ENCODE results near the gene CRB1. TPM values are rescaled to one million over a fixed set of nuclear protein-coding genes. Genes with fewer than 3 reads are reported as not detected.
A peak's percentile ranks its signal among the peaks of the same experiment; 100 is the strongest.

Gene CRB1
- total and polyA plus RNA-seq, 8 donors, result 0.09 to 0.31 (median 0.26) TPM

DNA sequence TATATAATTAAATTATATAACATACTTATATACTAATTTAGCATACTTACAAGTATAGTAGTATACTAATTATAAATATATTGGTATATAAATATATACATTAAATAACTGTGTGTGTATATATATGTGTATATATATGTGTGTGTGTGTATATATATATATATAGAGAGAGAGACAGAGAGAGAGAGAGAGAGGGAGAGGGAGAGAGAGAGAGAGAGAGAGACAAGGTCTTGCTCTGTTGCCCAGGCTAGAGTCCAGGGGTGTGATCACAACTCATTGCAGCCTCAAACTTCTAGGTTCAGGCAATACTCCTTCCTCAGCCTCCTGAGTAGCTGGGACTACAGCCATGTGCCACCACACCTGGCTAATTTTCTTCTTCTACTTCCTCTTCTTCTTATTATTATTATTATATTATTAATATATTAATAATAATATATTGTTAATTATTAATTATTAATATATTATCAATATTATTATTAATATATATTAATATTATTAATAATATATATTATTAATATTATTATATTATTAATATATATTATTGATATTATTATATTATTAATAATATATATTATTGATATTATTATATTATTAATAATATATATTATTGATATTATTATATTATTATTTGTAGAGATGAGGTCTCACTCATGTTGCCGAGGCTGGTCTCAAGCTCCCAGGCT, 185.5 kb downstream of the CRB1 start:
- H3K27ac ChIP-seq, result no peak overlapping the region
- TF ChIP-seq, protein P1, sequence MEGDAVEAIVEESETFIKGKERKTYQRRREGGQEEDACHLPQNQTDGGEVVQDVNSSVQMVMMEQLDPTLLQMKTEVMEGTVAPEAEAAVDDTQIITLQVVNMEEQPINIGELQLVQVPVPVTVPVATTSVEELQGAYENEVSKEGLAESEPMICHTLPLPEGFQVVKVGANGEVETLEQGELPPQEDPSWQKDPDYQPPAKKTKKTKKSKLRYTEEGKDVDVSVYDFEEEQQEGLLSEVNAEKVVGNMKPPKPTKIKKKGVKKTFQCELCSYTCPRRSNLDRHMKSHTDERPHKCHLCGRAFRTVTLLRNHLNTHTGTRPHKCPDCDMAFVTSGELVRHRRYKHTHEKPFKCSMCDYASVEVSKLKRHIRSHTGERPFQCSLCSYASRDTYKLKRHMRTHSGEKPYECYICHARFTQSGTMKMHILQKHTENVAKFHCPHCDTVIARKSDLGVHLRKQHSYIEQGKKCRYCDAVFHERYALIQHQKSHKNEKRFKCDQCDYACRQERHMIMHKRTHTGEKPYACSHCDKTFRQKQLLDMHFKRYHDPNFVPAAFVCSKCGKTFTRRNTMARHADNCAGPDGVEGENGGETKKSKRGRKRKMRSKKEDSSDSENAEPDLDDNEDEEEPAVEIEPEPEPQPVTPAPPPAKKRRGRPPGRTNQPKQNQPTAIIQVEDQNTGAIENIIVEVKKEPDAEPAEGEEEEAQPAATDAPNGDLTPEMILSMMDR (IDR thresholded peaks at IDR 0.05), result no peak
- ATAC-seq, result no peak
- no peak for DNase-seq
- no peaks in the 10 kb centered on the region for H3K9me3 ChIP-seq
- H3K36me3 ChIP-seq, result no peaks in the 10 kb centered on the region
- no peak overlapping the region for H3K4me3 ChIP-seq
- intact Hi-C loops (cut with DNase I), result no loop called here
- no peaks in the 10 kb centered on the region for H3K27me3 ChIP-seq
- no peaks in the 10 kb centered on the region for H3K4me1 ChIP-seq

GRCh38 chr1:197462539-197462938, 194.5 kb downstream of the CRB1 start:
- ATAC-seq, result no peak
- no peak overlapping the region for H3K27ac ChIP-seq
- TF ChIP-seq, protein P1 (IDR thresholded peaks at IDR 0.05), result no peak

DNA sequence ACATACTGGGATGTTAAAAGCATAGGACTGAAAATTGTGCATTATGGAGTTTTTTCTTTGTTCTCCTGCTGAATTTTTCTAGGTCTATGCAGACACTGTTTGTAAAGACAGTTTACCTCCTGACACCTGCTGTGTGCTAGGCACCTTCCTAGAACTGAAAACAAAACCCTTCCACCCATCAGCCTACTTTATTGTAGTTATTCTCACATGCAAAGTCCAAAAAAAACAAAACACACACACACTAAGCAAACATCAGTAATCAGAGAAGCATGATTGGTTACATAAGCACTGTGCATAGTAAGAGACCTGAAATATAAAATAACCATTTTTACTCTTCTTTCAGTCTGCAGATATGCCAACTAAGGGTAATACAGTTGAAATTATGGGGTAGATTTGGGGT, 195.1 kb downstream of the CRB1 start:
- ATAC-seq, result no peak
- DNase-seq, result no peak

More at GRCh38 chr1:197462539-197462938, 194.5 kb downstream of the CRB1 start:
- Histone ChIP-seq H3K4me3 (no peak overlapping the region), H3K9me3 (no peaks in the 10 kb centered on the region), H3K36me3 (no peaks in the 10 kb centered on the region), H3K27me3 (no peaks in the 10 kb centered on the region), H3K4me1 (peaks cover 0 to 7% of the 10 kb centered on the region in 2 donors)
- no peak for DNase-seq
- intact Hi-C loops (cut with DNase I), result no loop called here

GRCh38 chr1:197464044-197464443, 196.0 kb downstream of the CRB1 start:
- no peak overlapping the region for H3K27ac ChIP-seq
- intact Hi-C loops (cut with DNase I), result no loop called here
- H3K9me3 ChIP-seq, result no peaks in the 10 kb centered on the region
- H3K36me3 ChIP-seq, result no peaks in the 10 kb centered on the region
- TF ChIP-seq, protein P1 (IDR thresholded peaks at IDR 0.05), result no peak
- ATAC-seq (peak; percentile 89), DNase-seq (peak in 3 of 4 donors; percentile 34 to 89 (median 84))
- H3K4me1 ChIP-seq, result peaks cover 0 to 7% of the 10 kb centered on the region in 2 donors
- H3K4me3 ChIP-seq, result no peak overlapping the region
- no peaks in the 10 kb centered on the region for H3K27me3 ChIP-seq

More for the DNA sequence above, 195.1 kb downstream of the CRB1 start:
- TF ChIP-seq, protein P1 (IDR thresholded peaks at IDR 0.05), result no peak
- Histone ChIP-seq H3K4me3 (no peak overlapping the region), H3K36me3 (no peaks in the 10 kb centered on the region), H3K27me3 (no peaks in the 10 kb centered on the region), H3K9me3 (no peaks in the 10 kb centered on the region), H3K4me1 (peaks cover 0 to 7% of the 10 kb centered on the region in 2 donors), H3K27ac (no peak overlapping the region)
- intact Hi-C loops (cut with DNase I), result no loop called here

GRCh38 chr1:197465528-197466327, 197.7 kb downstream of the CRB1 start:
- Histone ChIP-seq H3K27ac (no peak overlapping the region), H3K4me1 (peaks cover 0 to 7% of the 10 kb centered on the region in 2 donors), H3K9me3 (no peaks in the 10 kb centered on the region), H3K4me3 (no peak overlapping the region), H3K36me3 (no peaks in the 10 kb centered on the region), H3K27me3 (no peaks in the 10 kb centered on the region)
- ATAC-seq, result no peak
- DNase-seq, result no peak
- TF ChIP-seq, protein P1 (IDR thresholded peaks at IDR 0.05), result no peak
- intact Hi-C loops (cut with DNase I), result no loop called here

Data from left lung (tissue), 10 donors.